A375 (cell line): ENCODE results near the gene NAIF1. TPM values are rescaled to one million over a fixed set of nuclear protein-coding genes. Genes with fewer than 3 reads are reported as not detected.

Source experiments
- total RNA-seq: library from RNA; depleted of rRNA; stranded (reverse); fragments of >200 nt; shearing (Covaris generic); gene quantifications from 2 replicates; pipeline ENCODE4 v1.2.3, GENCODE V29; 2014; rRNA removed

NAIF1 gene, protein sequence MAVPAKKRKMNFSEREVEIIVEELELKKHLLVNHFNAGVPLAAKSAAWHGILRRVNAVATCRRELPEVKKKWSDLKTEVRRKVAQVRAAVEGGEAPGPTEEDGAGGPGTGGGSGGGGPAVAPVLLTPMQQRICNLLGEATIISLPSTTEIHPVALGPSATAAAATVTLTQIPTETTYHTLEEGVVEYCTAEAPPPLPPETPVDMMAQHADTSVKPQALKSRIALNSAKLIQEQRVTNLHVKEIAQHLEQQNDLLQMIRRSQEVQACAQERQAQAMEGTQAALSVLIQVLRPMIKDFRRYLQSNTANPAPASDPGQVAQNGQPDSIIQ
- total RNA-seq: 15.0 and 18.6 TPM in 2 replicates

DNA sequence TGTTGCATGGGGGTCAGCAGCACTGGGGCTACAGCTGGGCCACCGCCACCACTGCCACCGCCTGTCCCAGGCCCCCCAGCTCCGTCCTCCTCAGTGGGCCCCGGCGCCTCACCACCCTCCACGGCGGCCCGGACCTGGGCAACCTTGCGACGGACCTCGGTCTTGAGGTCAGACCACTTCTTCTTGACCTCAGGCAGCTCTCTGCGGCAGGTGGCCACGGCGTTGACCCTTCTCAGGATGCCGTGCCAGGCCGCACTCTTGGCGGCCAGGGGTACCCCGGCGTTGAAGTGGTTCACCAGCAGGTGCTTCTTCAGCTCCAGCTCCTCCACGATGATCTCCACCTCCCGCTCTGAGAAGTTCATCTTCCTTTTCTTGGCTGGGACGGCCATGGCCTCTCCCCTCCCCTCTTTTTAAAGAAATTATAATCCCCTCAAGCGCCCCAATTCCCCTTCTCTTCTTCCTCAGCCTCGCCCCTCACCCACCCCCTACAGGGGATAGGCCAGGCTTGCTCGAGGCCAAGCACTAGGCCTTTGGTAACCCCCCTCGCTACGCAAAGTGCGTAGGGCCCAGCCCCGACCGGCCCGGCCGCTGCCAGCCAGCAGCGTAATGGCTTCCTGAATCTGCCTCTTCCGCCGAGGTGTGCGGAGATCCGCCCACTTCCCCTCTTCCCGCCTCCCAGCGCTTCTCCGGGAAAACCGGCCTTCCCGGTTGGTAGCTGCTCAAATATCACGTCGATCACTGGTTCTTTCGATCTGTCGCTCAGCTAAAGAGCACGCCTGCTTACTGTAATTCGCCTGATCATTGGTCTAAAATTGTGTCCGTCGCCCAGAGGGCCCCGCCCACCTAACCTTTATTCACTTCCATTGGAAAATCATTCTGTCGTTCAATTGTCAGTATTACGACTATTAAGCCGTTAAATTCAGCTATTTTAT lies at the start of gene NAIF1:
TSS of gene NAIF1 (minus strand) at position 608 of the 932 bp plus-strand sequence. CDS start at position 389, 219 bp downstream.

DNA sequence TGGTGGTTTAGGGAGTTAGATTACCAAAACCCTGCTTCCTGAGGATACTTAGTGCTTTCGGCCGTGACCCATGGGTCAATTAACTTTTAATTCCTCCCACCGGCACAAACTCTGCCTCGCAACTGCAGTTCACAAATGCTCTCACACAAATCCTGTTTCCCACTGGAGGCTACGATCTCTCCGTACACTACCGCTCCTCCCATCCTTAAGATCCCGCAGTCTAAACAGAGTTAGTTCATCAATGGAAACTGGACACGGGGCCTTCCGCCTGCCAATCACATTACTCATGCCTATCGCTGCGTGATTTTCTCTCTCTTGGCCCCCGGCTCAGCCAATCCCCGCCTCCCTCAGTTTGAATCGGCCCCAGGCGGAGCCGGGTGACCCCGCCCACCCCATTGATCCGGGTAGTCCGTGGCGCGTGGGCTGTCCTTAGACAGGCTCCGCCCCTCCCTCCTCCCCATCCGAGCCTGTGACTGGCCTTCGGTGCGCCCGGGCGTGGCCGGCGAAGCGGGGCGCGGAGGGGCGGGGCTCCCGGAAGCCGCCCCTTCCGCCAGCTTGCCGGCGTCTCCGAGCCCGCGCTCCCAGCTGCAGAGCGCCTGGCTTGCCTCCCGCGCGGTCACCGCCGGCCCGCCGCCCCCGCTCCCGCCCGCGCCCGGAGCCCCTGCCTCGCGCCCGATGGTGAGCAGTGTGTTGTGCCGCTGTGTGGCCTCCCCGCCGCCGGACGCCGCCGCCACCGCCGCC lies 695 bp upstream of the NAIF1 start, which contains the start of gene SLC25A25:
TSS of gene SLC25A25 (plus strand) at position 588 of the 741 bp plus-strand sequence. CDS start at position 676, 88 bp downstream.

Other genes starting within 250 kb of the NAIF1 start
- 13.6 and 14.7 TPM in 2 replicates for gene ENG, start 212.7 kb downstream of the NAIF1 start, total RNA-seq
- gene AK1, start 189.6 kb downstream of the NAIF1 start, total RNA-seq: 56.5 and 58.5 TPM in 2 replicates
- 7.4 and 14.4 TPM in 2 replicates for gene ST6GALNAC6, start 167.7 kb downstream of the NAIF1 start, total RNA-seq
- 27.4 and 29.0 TPM in 2 replicates for gene ST6GALNAC4, start 150.3 kb downstream of the NAIF1 start, total RNA-seq
- gene PIP5KL1, start 136.5 kb downstream of the NAIF1 start, total RNA-seq: 2.7 and 6.8 TPM in 2 replicates
- gene DPM2, start 129.5 kb downstream of the NAIF1 start, total RNA-seq: 59.2 and 83.0 TPM in 2 replicates
- 8.5 and 10.4 TPM in 2 replicates for gene EEIG1, start 86.3 kb downstream of the NAIF1 start, total RNA-seq
- 40.8 and 52.1 TPM in 2 replicates for gene SLC25A25, start 912 bp upstream of the NAIF1 start, total RNA-seq
- gene PTGES2, start 60.4 kb upstream of the NAIF1 start, total RNA-seq: 124 and 149 TPM in 2 replicates
- gene LCN2, start 82.1 kb upstream of the NAIF1 start, total RNA-seq: 0.98 and 4.4 TPM in 2 replicates
- gene BBLN, start 92.9 kb upstream of the NAIF1 start, total RNA-seq: 135 and 168 TPM in 2 replicates
- gene CIZ1, start 124.3 kb upstream of the NAIF1 start, total RNA-seq: 71.0 and 84.0 TPM in 2 replicates
- gene DNM1, start 136.1 kb upstream of the NAIF1 start, total RNA-seq: 43.2 and 45.4 TPM in 2 replicates
- 95.8 and 117 TPM in 2 replicates for gene GOLGA2, start 208.7 kb upstream of the NAIF1 start, total RNA-seq
- 47.0 and 53.1 TPM in 2 replicates for gene SWI5, start 209.0 kb upstream of the NAIF1 start, total RNA-seq